ENCODE data around the gene YWHAE.
"Not testable (repeated sequence)": the region's sequence is repeated elsewhere in the genome, so short reads cannot be mapped to it uniquely, and the experiment has no call there.

GRCh38 chr17:1442721-1443120 lies 42.7 kb upstream of the YWHAE start:
- TF ChIP-seq CTCF, POLR2A (IDR thresholded peaks at IDR 0.05): not testable (repeated sequence)

All from esophagus squamous epithelium (tissue), 4 donors.